H9 (cell line): ENCODE data around the gene PTPRQ. TPM values are rescaled to one million over a fixed set of nuclear protein-coding genes. Genes with fewer than 3 reads are reported as not detected.

ENCODE experiments used
- DNase-seq: peaks from one replicate; pipeline ENCODE4 v3.0.0-alpha.2; 2017
- H2AFZ ChIP-seq: one replicate; pipeline ENCODE4 v1.6.1; 2013; ENCODE audit warnings: mild to moderate bottlenecking, low read length, control low read depth, moderate library complexity
- H2AK5ac ChIP-seq: 2 replicates; pipeline ENCODE4 v1.6.1; 2013; ENCODE audit warnings: low read length, control low read depth, mixed read lengths; ENCODE audit not compliant: insufficient read length
- H2BK120ac ChIP-seq: one replicate; pipeline ENCODE4 v1.6.1; 2013; ENCODE audit warnings: low read depth, mild to moderate bottlenecking, low read length, control low read depth, inconsistent platforms; ENCODE audit not compliant: poor library complexity, severe bottlenecking
- H2BK12ac ChIP-seq: 2 replicates; pipeline ENCODE4 v1.6.1; 2013; ENCODE audit warnings: low read length, control low read depth, mixed read lengths, low read depth; ENCODE audit not compliant: insufficient read length
- H2BK15ac ChIP-seq: 2 replicates; pipeline ENCODE4 v1.6.1; 2013; ENCODE audit warnings: low read depth, low read length, control low read depth
- H2BK20ac ChIP-seq: one replicate; pipeline ENCODE4 v1.6.1; 2013; ENCODE audit warnings: low read depth, mild to moderate bottlenecking, low read length, control low read depth, inconsistent platforms; ENCODE audit not compliant: poor library complexity, severe bottlenecking
- H2BK5ac ChIP-seq: 2 replicates; pipeline ENCODE4 v1.6.1; 2013; ENCODE audit warnings: low read length, control low read depth, mixed read lengths; ENCODE audit not compliant: insufficient read length
- H3K14ac ChIP-seq: 2 replicates; pipeline ENCODE4 v1.6.1; 2013; ENCODE audit warnings: low read length, control low read depth; ENCODE audit not compliant: insufficient read depth
- H3K18ac ChIP-seq: 2 replicates; pipeline ENCODE4 v1.6.1; 2013; ENCODE audit warnings: low read depth, mild to moderate bottlenecking, mixed read lengths, low read length, control low read depth; ENCODE audit not compliant: insufficient read length
- H3K23ac ChIP-seq: 2 replicates; pipeline ENCODE4 v1.6.1; 2013; ENCODE audit warnings: low read length, control low read depth, mixed read lengths, low read depth; ENCODE audit not compliant: insufficient read length
- H3K23me2 ChIP-seq: 2 replicates; pipeline ENCODE4 v1.6.1; 2013; ENCODE audit warnings: low read depth, mild to moderate bottlenecking, mixed read lengths, low read length, control low read depth; ENCODE audit not compliant: insufficient read length, poor library complexity, severe bottlenecking
- H3K27ac ChIP-seq: 2 replicates; pipeline ENCODE4 v1.5.1; 2013; ENCODE audit warnings: low read length, control low read depth, mixed read lengths, low read depth; ENCODE audit not compliant: insufficient read length
- H3K27me3 ChIP-seq: 2 replicates; pipeline ENCODE4 v1.6.1; 2013; ENCODE audit warnings: low read length, control low read depth, inconsistent platforms; ENCODE audit not compliant: insufficient read depth
- H3K4ac ChIP-seq: 2 replicates; pipeline ENCODE4 v1.6.1; 2013; ENCODE audit warnings: low read depth, mild to moderate bottlenecking, control low read depth, inconsistent platforms, low read length, moderate library complexity
- H3K4me1 ChIP-seq: 2 replicates; pipeline ENCODE4 v1.6.1; 2013; ENCODE audit warnings: low read length, control low read depth, inconsistent platforms; ENCODE audit not compliant: insufficient read depth
- H3K4me2 ChIP-seq: 2 replicates; pipeline ENCODE4 v1.6.1; 2013; ENCODE audit warnings: low read length, control low read depth, mixed read lengths; ENCODE audit not compliant: insufficient read length, insufficient read depth
- H3K56ac ChIP-seq: 2 replicates; pipeline ENCODE4 v1.6.1; 2013; ENCODE audit warnings: low read depth, mild to moderate bottlenecking, mixed read lengths, low read length, control low read depth; ENCODE audit not compliant: insufficient read length
- H3K79me1 ChIP-seq: 2 replicates; pipeline ENCODE4 v1.6.1; 2013; ENCODE audit warnings: low read depth, mild to moderate bottlenecking, moderate library complexity, low read length, control low read depth, inconsistent platforms; ENCODE audit not compliant: insufficient read depth, poor library complexity, severe bottlenecking
- H3K79me2 ChIP-seq: 2 replicates; pipeline ENCODE4 v1.6.1; 2013; ENCODE audit warnings: low read length, control low read depth, inconsistent platforms; ENCODE audit not compliant: insufficient read depth
- H3K9ac ChIP-seq: 2 replicates; pipeline ENCODE4 v1.6.1; 2013; ENCODE audit warnings: low read length, control low read depth, mixed read lengths; ENCODE audit not compliant: insufficient read length; ENCODE audit errors: extremely low read depth
- H3K9me3 ChIP-seq: one replicate; pipeline ENCODE4 v1.6.1; 2013; ENCODE audit warnings: low read depth, low read length, inconsistent platforms; ENCODE audit not compliant: control insufficient read depth
- H3T11ph ChIP-seq: one replicate; pipeline ENCODE4 v1.6.1; 2013; ENCODE audit warnings: mild to moderate bottlenecking, low read length, control low read depth, inconsistent platforms
- H4K20me1 ChIP-seq: one replicate; pipeline ENCODE4 v1.6.1; 2013; ENCODE audit not compliant: control insufficient read depth, insufficient read length, insufficient read depth
- H4K5ac ChIP-seq: 2 replicates; pipeline ENCODE4 v1.6.1; 2013; ENCODE audit warnings: low read depth, mild to moderate bottlenecking, mixed read lengths, low read length, control low read depth; ENCODE audit not compliant: insufficient read length
- H4K8ac ChIP-seq: replicated peaks from 2 replicates; pipeline ENCODE4 v1.6.1; 2013; ENCODE audit warnings: low read length, control low read depth, mixed read lengths, low read depth; ENCODE audit not compliant: insufficient read length
- H4K91ac ChIP-seq: 2 replicates; pipeline ENCODE4 v1.6.1; 2013; ENCODE audit warnings: low read depth, mild to moderate bottlenecking, moderate library complexity, mixed read lengths, low read length, control low read depth; ENCODE audit not compliant: insufficient read length
- H3K27ac Mint-ChIP-seq, 3 experiments: 2 replicates in 2 of 3; 3 replicates in 1 of 3; pipeline ENCODE4 v1.8.0; 2020 to 2021; ENCODE audit warnings: mixed read lengths in 3 of 3, mild to moderate bottlenecking in 1 of 3, moderate library complexity in 1 of 3
- H3K27me3 Mint-ChIP-seq: 2 replicates; pipeline ENCODE4 v1.8.0; 2021; ENCODE audit warnings: low read depth, mild to moderate bottlenecking, moderate library complexity, mixed read lengths
- H3K36me3 Mint-ChIP-seq, 3 experiments: 2 replicates in 2 of 3; 3 replicates in 1 of 3; pipeline ENCODE4 v1.8.0; 2020 to 2021; ENCODE audit warnings: low read depth in 3 of 3, mixed read lengths in 3 of 3; ENCODE audit not compliant: insufficient read depth in 1 of 3
- H3K4me1 Mint-ChIP-seq, 2 experiments: 2 replicates each; pipeline ENCODE4 v1.8.0; 2020; ENCODE audit warnings: mixed read lengths in 2 of 2
- H3K4me3 Mint-ChIP-seq, 2 experiments: 2 replicates in 1 of 2; 3 replicates in 1 of 2; pipeline ENCODE4 v1.8.0; 2020 to 2021; ENCODE audit warnings: mild to moderate bottlenecking in 2 of 2, mixed read lengths in 2 of 2, moderate library complexity in 1 of 2
- H3K9me3 Mint-ChIP-seq, 2 experiments: 2 replicates in 1 of 2; 3 replicates in 1 of 2; pipeline ENCODE4 v1.8.0; 2020; ENCODE audit warnings: mild to moderate bottlenecking in 2 of 2, mixed read lengths in 2 of 2, moderate library complexity in 1 of 2
- WGBS: extraction: QIAGEN DNeasy Blood & Tissue Kit; methylation state at CpG from one replicate; pipeline ENCODE4 v1.1.7; 2013; ENCODE audit warnings: missing lambda C conversion rate, low lambda C conversion rate, mixed read lengths; ENCODE audit not compliant: insufficient read length; ENCODE audit errors: extremely low coverage; 5-methylcytosine and 5-hydroxymethylcytosine counted together
- total RNA-seq: library from RNA; stranded (reverse); gene quantifications from 2 replicates; pipeline ENCODE4 v1.2.1, GENCODE V29; 2021
- TF ChIP-seq, protein P1 (sequence below): fragments of 200-600 bp; sonication (generic); conservative IDR thresholded peaks from 3 replicates; pipeline ENCODE4 v1.8.0; 2021; ENCODE audit warnings: antibody characterized with exemption, mild to moderate bottlenecking

PTPRQ gene
- total RNA-seq, 1 experiment from 2014 or later: not detected

DNA sequence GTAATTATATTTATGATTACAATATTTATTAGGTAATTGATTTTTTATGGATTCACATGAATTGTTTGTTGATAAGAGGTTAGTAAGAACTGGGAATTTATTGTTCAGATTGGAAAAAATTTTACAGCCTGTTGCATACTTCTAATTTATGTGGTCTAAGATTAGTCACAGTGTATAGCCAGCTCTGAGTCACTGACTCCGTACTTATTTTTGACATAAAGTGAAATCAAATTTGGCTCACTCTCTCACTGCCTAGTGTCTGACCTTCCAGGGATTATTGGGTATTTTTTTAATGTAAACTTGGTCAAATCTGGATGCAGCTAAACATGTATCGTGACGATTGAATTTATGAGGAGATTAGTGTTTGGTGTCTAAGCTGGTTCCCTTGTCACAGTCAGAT, 109.3 kb downstream of the PTPRQ start:
- Histone ChIP-seq H3K14ac (no peak overlapping the region), H3K27ac (no peak overlapping the region), H2BK12ac (no peak overlapping the region), H3K23me2 (no peaks in the 10 kb centered on the region), H3K9ac (no peak overlapping the region), H3K18ac (no peak overlapping the region), H2BK5ac (no peak overlapping the region), H2BK120ac (no peak overlapping the region), H4K20me1 (no peaks in the 10 kb centered on the region), H3K79me2 (no peaks in the 10 kb centered on the region), H3K23ac (no peak overlapping the region), H3T11ph (no peak overlapping the region), H3K4ac (no peak overlapping the region), H3K4me2 (no peak overlapping the region), H3K27me3 (no peaks in the 10 kb centered on the region; the same call in 1 of the 2 replicates), H4K8ac (no peak overlapping the region), H4K5ac (no peak overlapping the region), H3K79me1 (no peaks in the 10 kb centered on the region), H2BK15ac (no peak overlapping the region), H3K9me3 (no peaks in the 10 kb centered on the region), H4K91ac (no peak overlapping the region), H3K56ac (no peak overlapping the region), H3K4me1 (no peaks in the 10 kb centered on the region), H2AFZ (no peak overlapping the region), H2AK5ac (no peak overlapping the region), H2BK20ac (no peak overlapping the region)
- Mint-ChIP-seq H3K4me3 (no peak overlapping the region), H3K36me3 (no peaks in the 10 kb centered on the region), H3K27ac (no peak overlapping the region), H3K27me3 (no peaks in the 10 kb centered on the region), H3K4me1 (no peaks in the 10 kb centered on the region), H3K9me3 (no peaks in the 10 kb centered on the region)
- TF ChIP-seq, protein P1, sequence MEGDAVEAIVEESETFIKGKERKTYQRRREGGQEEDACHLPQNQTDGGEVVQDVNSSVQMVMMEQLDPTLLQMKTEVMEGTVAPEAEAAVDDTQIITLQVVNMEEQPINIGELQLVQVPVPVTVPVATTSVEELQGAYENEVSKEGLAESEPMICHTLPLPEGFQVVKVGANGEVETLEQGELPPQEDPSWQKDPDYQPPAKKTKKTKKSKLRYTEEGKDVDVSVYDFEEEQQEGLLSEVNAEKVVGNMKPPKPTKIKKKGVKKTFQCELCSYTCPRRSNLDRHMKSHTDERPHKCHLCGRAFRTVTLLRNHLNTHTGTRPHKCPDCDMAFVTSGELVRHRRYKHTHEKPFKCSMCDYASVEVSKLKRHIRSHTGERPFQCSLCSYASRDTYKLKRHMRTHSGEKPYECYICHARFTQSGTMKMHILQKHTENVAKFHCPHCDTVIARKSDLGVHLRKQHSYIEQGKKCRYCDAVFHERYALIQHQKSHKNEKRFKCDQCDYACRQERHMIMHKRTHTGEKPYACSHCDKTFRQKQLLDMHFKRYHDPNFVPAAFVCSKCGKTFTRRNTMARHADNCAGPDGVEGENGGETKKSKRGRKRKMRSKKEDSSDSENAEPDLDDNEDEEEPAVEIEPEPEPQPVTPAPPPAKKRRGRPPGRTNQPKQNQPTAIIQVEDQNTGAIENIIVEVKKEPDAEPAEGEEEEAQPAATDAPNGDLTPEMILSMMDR: no peak
- DNase-seq: no peak
- WGBS: no CpG with 5 or more reads among the region's 3 CpGs
